DMS153 treated with DMSO at 0.1 percent for 48 hours (cell line): ENCODE measurements around the gene SLC35B4.

ENCODE experiments used
- DNase-seq: peaks from one replicate; lab custom pipeline; 2025; ENCODE audit not compliant: unreplicated experiment; lab: John Stamatoyannopoulos, UW

SLC35B4 gene

GRCh38 chr7:134316539-134317344, at the start of gene SLC35B4:
Gene SLC35B4 (minus strand): TSS chr7:134316930. CDS start chr7:134316751, 179 bp downstream.
- peak; percentile 84 for DNase-seq

GRCh38 chr7:134366481-134366880, 49.8 kb upstream of the SLC35B4 start:
- DNase-seq = no peak

DNA sequence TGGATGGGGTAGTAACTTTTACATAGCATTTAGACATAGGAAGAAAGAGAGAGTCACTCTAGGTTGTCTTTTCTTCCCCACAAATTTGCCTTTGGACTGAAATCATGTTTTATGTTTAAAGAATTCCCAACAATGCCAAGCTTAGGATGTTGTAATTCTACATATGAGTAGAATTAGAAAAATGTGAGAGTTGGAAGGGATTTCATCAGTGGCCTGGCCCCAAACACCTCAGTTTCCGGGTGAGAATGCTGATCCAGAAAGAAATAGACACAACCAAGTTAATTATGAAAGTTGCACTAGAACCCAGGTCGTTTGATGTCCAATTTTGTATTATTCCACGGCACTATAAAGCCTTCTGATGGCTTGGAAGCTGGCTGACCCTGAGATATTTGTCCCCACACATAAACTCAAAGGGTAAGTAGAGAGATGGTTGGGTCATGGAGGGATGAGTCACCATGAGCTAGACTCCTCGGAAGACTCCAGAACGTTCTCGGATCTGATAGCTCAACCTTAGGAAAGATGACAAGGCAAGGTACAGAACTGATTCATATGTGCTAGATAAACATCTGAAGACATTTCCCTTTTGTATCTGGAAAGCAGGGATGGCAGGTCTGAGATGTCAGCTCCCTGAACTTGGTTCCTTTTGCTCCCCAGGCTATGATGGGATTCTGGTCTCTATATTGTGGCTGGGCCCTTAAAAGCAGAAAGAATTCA, 48.8 kb upstream of the SLC35B4 start:
- no peak for DNase-seq

- no peak for DNase-seq
These were observed 47.9 kb upstream of the SLC35B4 start for GRCh38 chr7:134364619-134365037.

DNA sequence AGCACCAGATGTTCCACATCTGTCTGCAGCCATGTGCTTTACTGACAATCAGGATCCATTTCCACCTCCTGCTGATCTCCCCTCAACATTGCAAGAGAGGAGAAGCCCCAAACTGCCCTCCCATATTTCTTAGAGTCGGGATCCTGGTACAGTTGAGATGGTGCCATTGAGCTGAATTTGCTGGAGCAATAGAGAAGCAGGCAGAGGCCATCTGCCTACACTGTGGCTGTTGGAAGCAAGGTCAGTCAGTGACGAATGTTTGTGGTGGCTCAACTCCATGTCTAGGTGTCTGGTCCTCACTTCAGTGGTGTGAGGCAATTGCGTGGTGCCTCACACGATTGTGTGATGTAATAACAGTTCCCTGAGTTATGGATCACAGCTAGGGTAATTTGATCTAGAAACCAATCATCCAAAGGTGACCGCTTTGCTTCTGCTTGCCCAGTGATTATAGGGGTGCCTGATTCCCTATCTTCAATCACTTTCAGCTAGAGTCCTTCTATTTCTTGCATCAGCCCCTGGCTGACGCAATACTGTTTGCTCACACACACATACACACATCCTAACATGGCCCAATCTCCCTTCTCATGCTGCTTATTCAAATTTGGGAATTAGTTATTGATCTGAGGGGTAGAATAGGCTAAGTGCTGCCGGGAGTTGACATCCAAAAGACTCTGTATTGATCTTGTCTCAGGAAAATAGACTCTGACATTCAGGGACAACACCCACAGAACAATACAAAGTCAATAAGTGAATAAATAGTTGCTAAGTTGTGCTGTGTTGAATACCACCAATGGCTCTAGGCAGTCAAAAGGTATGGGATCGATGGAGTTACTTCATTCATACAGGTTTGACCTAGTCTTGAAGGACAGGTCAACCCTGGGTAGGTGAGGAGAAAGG, 46.1 kb upstream of the SLC35B4 start:
- DNase-seq = no peak

DNA sequence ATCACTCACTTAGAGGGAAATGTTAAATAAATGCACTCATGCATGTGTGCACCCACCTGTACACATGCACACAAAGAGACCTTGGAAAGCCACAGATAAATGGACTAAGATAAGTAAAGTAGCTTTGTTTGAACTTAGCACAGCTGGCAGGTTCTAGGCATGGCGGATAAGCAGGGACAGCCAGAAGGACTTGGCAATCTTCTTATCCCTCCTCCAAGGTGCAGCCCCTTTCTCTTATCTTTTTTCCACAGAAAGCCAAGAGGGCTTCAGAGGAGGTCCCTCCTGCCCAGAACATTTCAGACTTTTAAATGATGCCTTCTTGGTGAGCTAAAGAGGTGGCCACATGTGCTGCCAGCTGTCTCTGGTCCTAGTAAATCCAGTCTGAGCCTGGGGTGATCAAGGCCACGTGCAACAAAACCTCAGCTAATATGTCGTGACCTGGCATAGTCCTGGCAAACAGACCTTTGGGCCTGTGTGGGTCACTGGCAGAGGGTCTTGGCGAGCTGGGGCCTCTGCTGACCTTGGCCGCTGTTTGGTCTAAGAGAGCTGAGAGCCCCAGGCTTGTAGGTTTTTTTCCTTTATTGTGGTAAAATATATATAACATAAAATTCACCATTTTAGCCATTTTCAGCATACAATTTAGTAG, 43.2 kb upstream of the SLC35B4 start:
- DNase-seq = no peak

DNA sequence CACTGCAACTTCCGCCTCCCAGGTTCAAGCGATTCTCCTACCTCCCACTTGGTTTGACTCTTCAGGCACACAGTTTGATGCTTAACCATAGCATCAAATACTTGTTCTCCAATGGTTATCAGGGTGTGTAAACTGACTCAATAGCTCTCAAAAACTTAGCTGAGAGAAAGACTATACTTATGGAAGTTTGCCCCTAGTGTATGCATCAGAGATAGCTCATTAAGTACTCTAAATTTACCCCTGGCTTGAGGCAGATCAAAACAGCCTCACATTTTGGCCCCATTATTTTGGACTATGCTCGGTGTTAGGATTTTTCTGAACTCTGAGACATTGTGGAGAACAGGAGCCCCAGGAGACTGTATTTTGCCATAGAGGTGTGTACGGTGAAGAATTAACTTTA, 40.8 kb upstream of the SLC35B4 start:
- no peak for DNase-seq

GRCh38 chr7:134356421-134356936, 39.7 kb upstream of the SLC35B4 start:
- DNase-seq = no peak

DNA sequence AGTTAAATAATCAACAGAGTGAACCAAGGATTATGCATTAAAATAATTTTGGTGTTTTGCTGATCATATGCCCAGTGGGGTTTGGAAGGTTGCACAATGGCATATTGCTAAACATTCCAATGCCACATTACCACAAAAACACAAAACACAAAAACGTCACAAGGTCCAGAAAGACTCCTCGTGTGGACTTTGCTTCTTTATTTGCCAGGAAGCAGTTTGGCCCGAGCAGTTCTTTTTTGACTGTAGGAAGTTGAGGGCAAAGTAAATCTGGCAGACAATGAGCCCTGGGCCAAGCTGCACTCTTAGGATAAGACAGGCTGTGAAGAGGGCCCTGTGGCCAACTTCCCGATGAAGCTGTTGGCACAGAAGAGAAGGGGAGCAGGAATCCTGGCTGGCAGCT, 39.2 kb upstream of the SLC35B4 start:
- DNase-seq = no peak

DNA sequence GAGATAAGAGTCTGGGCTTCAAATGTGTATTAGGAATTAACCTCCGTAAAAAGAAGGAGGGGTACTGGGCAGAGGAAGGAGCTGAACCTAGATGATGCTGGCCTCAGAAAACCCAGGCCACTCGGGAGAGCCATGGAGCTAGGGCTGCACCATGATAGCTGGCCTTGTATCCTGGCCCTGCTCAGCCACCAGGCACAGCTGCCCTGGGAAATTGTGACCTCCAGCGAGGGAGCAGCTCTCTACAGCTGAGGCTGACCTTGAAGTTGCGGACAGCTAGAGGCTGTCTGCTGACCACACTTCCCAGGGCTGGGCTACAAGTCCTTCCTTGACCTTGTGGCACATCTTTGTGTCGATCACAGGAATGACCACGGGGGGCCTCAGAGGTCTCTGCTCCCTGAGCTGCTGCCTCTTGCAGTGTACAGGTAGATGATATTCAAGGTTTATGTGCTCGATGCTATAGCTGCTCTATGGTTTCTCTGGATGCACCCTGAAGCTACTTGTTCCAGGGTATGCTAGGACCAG, 38.3 kb upstream of the SLC35B4 start:
- DNase-seq = no peak

GRCh38 chr7:134353411-134353810, 36.7 kb upstream of the SLC35B4 start:
- no peak for DNase-seq

- DNase-seq = no peak
These were observed 34.7 kb upstream of the SLC35B4 start for GRCh38 chr7:134351424-134351823.

DNA sequence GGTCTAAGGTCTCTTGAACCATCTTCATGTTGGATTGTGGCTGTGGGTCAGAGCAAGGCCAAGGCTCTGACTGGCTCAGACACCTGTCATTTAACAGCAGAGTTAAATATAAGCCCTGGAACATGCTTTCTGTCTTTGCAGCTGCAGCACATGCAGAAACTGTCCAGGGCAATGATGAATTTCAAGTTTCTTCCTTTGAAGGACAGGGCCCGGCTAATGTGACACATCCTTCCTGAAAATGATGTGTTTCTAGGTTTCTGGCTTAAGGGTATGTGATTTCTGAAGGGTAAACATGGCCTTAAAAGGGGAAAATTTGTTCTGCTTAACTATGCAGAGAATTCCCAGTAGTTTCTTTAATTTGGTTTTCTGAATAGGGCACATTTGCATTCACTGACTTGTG, 34.0 kb upstream of the SLC35B4 start:
- DNase-seq = no peak

DNA sequence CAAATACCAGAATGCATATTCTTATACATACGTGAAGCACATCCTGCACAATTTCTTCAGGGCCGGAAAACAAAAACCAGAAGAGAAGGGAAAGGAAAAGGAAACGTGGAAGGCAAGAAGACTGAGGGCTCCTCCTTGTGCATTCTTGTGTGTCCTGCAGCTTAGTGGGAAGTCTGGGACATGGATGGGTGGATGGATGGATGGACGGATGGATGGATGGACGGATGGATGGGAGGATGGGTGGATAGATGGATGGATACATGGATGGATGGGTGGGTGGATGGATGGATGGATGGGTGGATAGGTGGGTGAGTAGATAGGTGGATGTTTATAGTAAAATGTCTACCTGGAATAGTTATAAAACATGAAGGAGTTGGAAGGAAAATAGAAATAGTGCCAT, 30.8 kb upstream of the SLC35B4 start:
- no peak for DNase-seq

- no peak for DNase-seq
These were observed 27.1 kb upstream of the SLC35B4 start for GRCh38 chr7:134343796-134344195.

DNA sequence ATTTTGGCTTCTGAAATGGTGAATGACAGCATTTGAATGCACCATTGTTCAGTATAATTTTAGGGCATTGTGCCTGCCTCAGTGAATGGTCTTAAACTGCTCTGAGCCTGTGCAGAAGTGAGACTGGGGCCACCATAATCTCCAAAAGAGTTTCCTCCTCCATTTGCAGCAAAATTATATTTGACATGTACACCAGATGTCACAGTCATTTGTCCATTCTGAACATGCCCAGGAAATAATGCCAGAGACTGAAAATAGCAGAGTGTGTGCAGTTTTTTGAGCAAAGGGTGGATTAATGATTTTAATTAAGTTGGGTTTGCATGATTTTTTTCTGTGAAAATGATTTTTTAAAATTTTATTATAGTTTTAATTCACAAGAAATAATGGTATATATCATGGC, 26.4 kb upstream of the SLC35B4 start:
- no peak for DNase-seq

- no peak for DNase-seq
These were observed 22.7 kb upstream of the SLC35B4 start for GRCh38 chr7:134339475-134339874.

DNA sequence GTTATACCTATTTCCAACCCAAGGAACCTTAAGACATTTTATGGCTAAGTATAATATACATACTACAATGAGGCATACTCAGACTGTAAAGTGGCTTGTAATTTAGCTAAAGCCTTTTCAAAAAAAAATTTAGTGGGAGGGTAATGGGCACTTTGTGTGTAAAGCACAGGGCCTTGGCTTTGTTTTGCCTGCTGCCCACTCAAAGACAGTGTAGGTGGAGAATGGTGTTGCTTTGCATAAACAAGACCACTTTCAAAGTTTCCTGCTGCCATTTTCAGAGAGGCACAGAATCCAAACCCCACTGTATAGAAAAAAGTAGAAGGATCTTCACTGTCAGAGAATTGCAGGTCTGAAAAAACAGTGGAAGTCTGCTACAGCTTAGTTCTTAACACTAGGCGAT, 21.2 kb upstream of the SLC35B4 start:
- DNase-seq = no peak

DNA sequence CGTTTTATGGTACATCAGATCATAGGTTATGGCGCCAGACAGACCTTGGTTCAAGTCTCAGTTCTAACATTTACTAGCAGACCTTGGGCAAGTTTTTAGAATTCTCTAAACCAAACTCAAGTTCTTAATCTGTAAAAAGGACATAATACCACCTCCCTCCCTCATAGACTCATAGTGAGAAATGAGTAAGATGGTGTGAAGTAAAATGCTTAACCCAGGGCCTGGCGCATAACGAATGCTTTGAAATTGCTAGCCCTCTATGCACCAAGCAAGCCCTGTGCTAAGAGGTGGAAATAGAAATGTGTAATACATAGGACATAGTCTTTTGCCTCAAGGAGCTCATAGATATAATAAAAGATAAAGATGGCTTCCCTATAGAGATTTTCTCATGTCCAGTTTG, 17.7 kb upstream of the SLC35B4 start:
- DNase-seq = no peak

DNA sequence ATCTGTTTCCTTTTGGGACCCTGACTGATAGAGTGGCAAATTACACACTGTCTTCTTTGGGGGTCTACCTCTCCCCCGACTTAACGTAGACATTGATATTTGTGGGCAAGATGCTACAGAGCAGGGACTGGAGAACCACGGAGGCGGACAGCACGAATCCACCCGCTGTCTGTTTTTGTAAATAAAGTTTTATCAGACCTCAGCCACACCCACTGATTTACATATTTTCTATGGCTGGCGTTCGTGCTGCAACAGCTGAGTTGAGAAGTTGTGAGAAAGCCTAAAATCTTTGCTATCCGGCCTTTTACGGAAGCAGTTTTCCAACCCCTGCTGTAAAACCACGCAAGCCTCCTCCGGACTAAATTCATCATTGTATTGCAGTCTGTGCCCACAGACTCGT, 17.2 kb upstream of the SLC35B4 start:
- no peak for DNase-seq

DNA sequence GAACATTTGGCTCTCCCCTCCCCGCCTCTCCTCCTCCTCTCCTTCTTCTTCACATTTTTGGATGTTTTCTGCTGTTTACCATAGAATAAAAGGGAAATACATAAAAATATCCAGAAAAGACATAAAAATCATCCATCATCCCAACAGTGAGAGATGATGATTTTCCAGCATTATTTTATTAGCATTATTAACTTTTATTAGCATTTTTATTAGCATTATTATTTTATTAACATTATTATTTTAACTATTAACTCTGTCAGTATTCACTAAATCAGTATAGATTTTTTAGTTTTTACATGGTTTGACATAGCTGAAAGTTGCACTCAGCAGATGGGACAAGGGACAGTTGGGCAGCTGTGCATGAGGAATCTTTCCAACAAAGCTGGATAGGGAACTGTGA, 16.2 kb upstream of the SLC35B4 start:
- no peak for DNase-seq
